ENCODE measurements around the gene BCAS1.
"Not testable (repeated sequence)": the region's sequence is repeated elsewhere in the genome, so short reads cannot be mapped to it uniquely, and the experiment has no call there.

BCAS1 gene

DNA sequence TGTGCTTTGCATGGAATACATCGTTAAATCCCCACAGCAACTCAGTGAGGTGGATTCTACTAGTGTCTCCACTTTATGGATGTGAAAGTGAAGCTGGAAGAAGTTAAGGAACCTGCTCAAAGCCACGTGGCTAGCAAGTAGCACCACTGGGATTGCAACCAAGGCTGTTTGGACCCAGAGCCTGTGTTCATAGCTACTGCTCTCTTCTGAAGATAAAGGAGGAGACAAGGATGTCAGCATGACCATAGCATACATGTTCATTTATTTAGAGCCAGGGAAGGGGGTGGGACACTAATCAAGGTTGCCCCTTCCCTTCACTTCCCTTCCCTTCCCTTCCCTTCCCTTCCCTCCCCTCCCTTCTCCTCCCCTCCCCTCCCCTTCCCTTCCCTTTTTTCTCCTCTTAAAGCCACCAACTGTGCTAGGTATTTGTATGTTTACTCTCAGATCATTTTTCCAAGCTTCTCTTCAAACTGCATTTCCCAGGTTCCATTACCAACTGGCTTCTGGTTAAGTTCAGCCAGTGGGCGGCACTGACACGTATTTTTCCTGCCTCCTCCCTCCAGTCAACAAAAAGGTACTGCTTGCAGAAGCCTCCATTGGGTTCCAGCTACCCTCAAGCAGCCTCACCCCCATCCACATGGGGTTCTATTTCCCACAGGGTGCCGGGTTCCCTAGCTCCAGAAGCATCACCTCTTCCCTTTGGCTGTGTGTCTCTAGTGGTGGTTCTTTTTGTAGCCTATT is 134.9 kb downstream of the BCAS1 start:
- no peak overlapping the region for H3K4me2 ChIP-seq (ENCODE audit: insufficient read depth, low read length)
- no peak overlapping the region for H2AFZ ChIP-seq (ENCODE audit: low read depth, low read length)
- peaks cover 19% of the 10 kb centered on the region for H3K4me1 ChIP-seq (ENCODE audit: insufficient read depth, low read length)

DNA sequence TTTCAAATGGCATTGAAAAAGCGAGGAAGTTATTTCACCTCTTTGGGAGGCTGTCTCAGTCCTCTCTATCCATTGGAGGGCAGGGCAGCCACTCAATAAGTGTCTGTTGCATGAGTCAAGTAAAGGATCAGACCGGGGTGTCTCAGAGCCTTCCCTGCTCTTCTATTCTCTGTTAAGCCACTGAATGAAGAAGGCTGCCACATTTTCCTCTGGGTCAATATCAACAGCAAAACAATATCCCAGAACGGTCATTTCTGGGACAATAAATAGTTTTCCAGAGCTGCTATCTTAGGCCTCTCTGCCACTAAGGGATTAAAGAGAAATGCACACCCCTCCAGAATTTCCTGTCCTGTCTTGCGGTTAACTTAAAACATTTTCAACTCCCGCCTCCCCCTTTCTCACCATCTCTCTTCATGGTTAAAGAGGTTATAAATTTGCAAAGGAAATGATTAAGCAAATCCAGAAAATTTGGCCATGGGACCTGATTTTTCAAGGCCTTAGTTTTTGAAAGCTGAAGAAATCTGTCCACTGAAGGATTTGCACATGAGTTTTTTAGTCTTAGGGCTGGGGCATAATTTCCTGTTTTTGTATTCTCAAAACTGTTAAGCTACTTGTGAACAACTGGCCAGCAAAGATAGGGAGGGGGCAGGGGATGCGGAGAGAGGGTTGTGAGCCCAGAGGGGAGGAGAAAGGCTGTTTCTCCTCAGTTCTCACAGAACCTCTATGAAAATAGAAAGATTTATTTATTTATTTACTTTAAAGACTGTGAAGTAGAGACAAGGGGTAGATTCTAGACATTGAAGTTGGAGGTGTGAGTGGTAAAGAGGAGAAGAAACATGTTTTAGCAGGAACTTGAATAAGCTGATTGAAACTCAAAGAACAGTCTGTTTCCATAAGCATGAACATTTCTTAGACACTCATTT is 135.7 kb downstream of the BCAS1 start:
- H3K27ac ChIP-seq (ENCODE audit: low read length) = no peak overlapping the region
- H4K20me1 ChIP-seq (ENCODE audit: insufficient read depth, low read length) = no peaks in the 10 kb centered on the region
- no peak overlapping the region for H2AFZ ChIP-seq (ENCODE audit: low read depth, low read length)
- ATAC-seq (ENCODE audit: insufficient read depth, low read depth) = peak; percentile 68
- no peak for TF ChIP-seq EZH2 (IDR thresholded peaks at IDR 0.05; ENCODE audit: borderline replicate concordance, low read depth, low read length, severe bottlenecking)
- TF ChIP-seq, protein P1, sequence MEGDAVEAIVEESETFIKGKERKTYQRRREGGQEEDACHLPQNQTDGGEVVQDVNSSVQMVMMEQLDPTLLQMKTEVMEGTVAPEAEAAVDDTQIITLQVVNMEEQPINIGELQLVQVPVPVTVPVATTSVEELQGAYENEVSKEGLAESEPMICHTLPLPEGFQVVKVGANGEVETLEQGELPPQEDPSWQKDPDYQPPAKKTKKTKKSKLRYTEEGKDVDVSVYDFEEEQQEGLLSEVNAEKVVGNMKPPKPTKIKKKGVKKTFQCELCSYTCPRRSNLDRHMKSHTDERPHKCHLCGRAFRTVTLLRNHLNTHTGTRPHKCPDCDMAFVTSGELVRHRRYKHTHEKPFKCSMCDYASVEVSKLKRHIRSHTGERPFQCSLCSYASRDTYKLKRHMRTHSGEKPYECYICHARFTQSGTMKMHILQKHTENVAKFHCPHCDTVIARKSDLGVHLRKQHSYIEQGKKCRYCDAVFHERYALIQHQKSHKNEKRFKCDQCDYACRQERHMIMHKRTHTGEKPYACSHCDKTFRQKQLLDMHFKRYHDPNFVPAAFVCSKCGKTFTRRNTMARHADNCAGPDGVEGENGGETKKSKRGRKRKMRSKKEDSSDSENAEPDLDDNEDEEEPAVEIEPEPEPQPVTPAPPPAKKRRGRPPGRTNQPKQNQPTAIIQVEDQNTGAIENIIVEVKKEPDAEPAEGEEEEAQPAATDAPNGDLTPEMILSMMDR (IDR thresholded peaks at IDR 0.05; ENCODE audit: borderline replicate concordance, extremely low read depth, low read length, poor library complexity, severe bottlenecking) = no peak
- peaks cover 19% of the 10 kb centered on the region for H3K4me1 ChIP-seq (ENCODE audit: insufficient read depth, low read length)
- no peak overlapping the region for H3K4me3 ChIP-seq (ENCODE audit: low read depth in 1 of 2, low read length in 2 of 2)
- no peaks in the 10 kb centered on the region for H3K79me2 ChIP-seq (ENCODE audit: insufficient read depth, low read length)
- peaks cover 21% of the 10 kb centered on the region for H3K27me3 ChIP-seq (ENCODE audit: insufficient read depth, low read length, poor library complexity)
- no peak overlapping the region; the same call in 1 of the 2 replicates for H3K9ac ChIP-seq (ENCODE audit: low read depth, low read length)
- H3K9me3 ChIP-seq (ENCODE audit: insufficient read depth, low read length, severe bottlenecking) = no peaks in the 10 kb centered on the region
- no peaks in the 10 kb centered on the region for H3K36me3 ChIP-seq (ENCODE audit: insufficient read depth, low read length)
- peak; percentile 26 for DNase-seq
- no peak overlapping the region for H3K4me2 ChIP-seq (ENCODE audit: insufficient read depth, low read length)

More for the DNA sequence above, 134.9 kb downstream of the BCAS1 start:
- no peaks in the 10 kb centered on the region for H4K20me1 ChIP-seq (ENCODE audit: insufficient read depth, low read length)
- peaks cover 13% of the 10 kb centered on the region for H3K27me3 ChIP-seq (ENCODE audit: insufficient read depth, low read length, poor library complexity)
- ATAC-seq (ENCODE audit: insufficient read depth, low read depth) = 0 out of 3 replicates have a peak, but pooled peaks have one; percentile 10
- H3K9ac ChIP-seq (ENCODE audit: low read depth, low read length) = no peak overlapping the region; the same call in 1 of the 2 replicates
- H3K36me3 ChIP-seq (ENCODE audit: insufficient read depth, low read length) = no peaks in the 10 kb centered on the region
- no peaks in the 10 kb centered on the region for H3K9me3 ChIP-seq (ENCODE audit: insufficient read depth, low read length, severe bottlenecking)
- TF ChIP-seq EZH2 (IDR thresholded peaks at IDR 0.05; ENCODE audit: borderline replicate concordance, low read depth, low read length, severe bottlenecking) = no peak
- TF ChIP-seq, protein P1 (IDR thresholded peaks at IDR 0.05; ENCODE audit: borderline replicate concordance, extremely low read depth, low read length, poor library complexity, severe bottlenecking) = no peak
- H3K79me2 ChIP-seq (ENCODE audit: insufficient read depth, low read length) = no peaks in the 10 kb centered on the region
- no peak overlapping the region for H3K27ac ChIP-seq (ENCODE audit: low read length)
- no peak for DNase-seq
- no peak overlapping the region for H3K4me3 ChIP-seq (ENCODE audit: low read depth in 1 of 2, low read length in 2 of 2)

DNA sequence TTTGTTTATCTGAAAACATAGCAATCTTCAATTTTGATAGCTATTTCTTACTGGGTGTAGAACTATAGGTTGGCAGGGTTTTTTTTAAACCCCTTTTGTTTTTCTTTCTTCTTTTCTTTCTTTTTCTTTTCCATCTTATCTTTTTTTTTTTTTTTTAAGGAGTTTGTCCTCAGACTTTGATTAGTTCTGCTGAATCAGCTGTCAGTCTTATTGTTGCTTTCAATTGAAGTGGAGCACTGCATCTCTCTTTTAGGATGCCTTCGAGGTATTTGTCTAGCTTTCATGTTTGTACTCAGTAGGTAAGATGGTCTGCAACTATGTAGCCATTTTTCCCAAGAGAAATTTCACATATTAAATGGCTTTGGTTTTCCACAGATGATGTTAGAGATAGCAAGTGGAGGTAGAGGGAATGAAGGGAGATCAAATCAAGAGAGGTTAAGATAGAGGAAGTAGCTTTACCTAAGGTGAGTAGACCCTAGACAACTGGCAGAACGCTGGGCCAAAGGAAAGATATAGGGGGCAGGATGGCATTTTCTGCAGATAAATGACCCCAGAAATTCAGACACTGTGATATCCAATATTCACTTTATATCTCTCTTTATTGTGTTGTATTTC is 137.1 kb downstream of the BCAS1 start:
- Histone ChIP-seq H3K4me2 (ENCODE audit: insufficient read depth, low read length) (no peak overlapping the region), H3K79me2 (ENCODE audit: insufficient read depth, low read length) (no peaks in the 10 kb centered on the region), H2AFZ (ENCODE audit: low read depth, low read length) (no peak overlapping the region), H3K27ac (ENCODE audit: low read length) (no peak overlapping the region), H4K20me1 (ENCODE audit: insufficient read depth, low read length) (no peaks in the 10 kb centered on the region), H3K27me3 (ENCODE audit: insufficient read depth, low read length, poor library complexity) (peaks cover 22% of the 10 kb centered on the region), H3K36me3 (ENCODE audit: insufficient read depth, low read length) (no peaks in the 10 kb centered on the region), H3K9me3 (ENCODE audit: insufficient read depth, low read length, severe bottlenecking) (no peaks in the 10 kb centered on the region), H3K4me1 (ENCODE audit: insufficient read depth, low read length) (peaks cover 19% of the 10 kb centered on the region), H3K4me3 (ENCODE audit: low read depth in 1 of 2, low read length in 2 of 2) (no peak overlapping the region), H3K9ac (ENCODE audit: low read depth, low read length) (no peak overlapping the region)
- TF ChIP-seq EZH2 (IDR thresholded peaks at IDR 0.05; ENCODE audit: borderline replicate concordance, low read depth, low read length, severe bottlenecking) = no peak
- TF ChIP-seq, protein P1 (IDR thresholded peaks at IDR 0.05; ENCODE audit: borderline replicate concordance, extremely low read depth, low read length, poor library complexity, severe bottlenecking) = no peak
- ATAC-seq (ENCODE audit: insufficient read depth, low read depth) (no peak), DNase-seq (no peak)

DNA sequence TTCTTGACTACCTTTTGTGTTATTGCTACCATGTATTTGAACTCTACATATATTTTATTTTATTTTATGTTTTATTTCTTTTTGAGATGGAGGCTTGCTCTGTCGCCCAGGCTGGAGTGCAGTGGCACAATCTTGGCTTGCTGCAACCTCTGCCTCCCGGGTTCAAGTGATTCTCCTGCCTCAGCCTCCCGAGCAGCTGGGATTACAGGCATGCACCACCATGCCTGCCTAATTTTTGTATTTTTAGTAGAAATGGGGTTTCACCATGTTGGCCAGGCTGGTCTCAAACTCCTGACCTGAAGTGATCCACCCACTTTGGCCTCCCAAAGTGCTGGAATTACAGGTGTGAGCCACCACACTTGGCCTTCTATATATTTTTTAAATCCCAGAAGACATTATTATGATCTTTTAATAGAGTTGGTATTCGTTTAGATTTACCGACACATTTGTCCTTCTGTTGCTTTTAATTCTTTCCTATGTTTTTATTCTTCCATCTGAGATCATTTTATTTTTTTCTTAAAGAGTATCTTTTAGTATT is 137.7 kb downstream of the BCAS1 start:
- H3K27ac ChIP-seq (ENCODE audit: low read length); H3K36me3 ChIP-seq (ENCODE audit: insufficient read depth, low read length); H2AFZ ChIP-seq (ENCODE audit: low read depth, low read length); H3K9ac ChIP-seq (ENCODE audit: low read depth, low read length); H4K20me1 ChIP-seq (ENCODE audit: insufficient read depth, low read length); DNase-seq; H3K4me3 ChIP-seq (ENCODE audit: low read depth in 1 of 2, low read length in 2 of 2); H3K9me3 ChIP-seq (ENCODE audit: insufficient read depth, low read length, severe bottlenecking); ATAC-seq (ENCODE audit: insufficient read depth, low read depth); H3K79me2 ChIP-seq (ENCODE audit: insufficient read depth, low read length); H3K4me2 ChIP-seq (ENCODE audit: insufficient read depth, low read length): not testable (repeated sequence)
- Histone ChIP-seq H3K27me3 (ENCODE audit: insufficient read depth, low read length, poor library complexity) (peaks cover 22% of the 10 kb centered on the region), H3K4me1 (ENCODE audit: insufficient read depth, low read length) (peaks cover 19% of the 10 kb centered on the region)

Measured in DND-41 (cell line).